Left colon (tissue), 2 donors: Measurements from ENCODE around the gene ING1. TPM values are rescaled to one million over a fixed set of nuclear protein-coding genes. Genes with fewer than 3 reads are reported as not detected.
"Not testable (repeated sequence)": the region's sequence is repeated elsewhere in the genome, so short reads cannot be mapped to it uniquely, and the experiment has no call there.

Experiments used
- ATAC-seq: fragments of 200-7000 bp; cut with Tn5 transposase; one replicate; pipeline ENCODE4 v1.9.1; 2020; ENCODE audit warnings: mild to moderate bottlenecking, moderate library complexity
- DNase-seq, 2 donors: peaks; one replicate each; pipeline ENCODE4 v3.0.0-alpha.2; 2020
- intact Hi-C, 2 donors: fragments of 100-400 bp; cut with DNase I in 1 of 2; cut with micrococcal nuclease in 1 of 2; formaldehyde crosslinking; loops; one replicate each; pipeline versions ENCODE4 v1.11.2 to v1.14.0; 2022; cut with DNase I, micrococcal nuclease
- total RNA-seq, 2 donors: library from RNA; stranded (reverse); fragmentation: NEBNext Ultra II Directional; extraction: Animal tissue kit (Norgen Biotek cat#: 25700); gene quantifications; one replicate each; pipeline ENCODE4 v1.2.1, GENCODE V29; 2021
- donor health status: DM: no; HTN: no; CAD: no.
- donor health status: DM: yes; HTN: yes; CAD: no.

ING1 gene
- total RNA-seq, 2 donors from 2014 or later = 13.2 to 15.2 TPM

DNA sequence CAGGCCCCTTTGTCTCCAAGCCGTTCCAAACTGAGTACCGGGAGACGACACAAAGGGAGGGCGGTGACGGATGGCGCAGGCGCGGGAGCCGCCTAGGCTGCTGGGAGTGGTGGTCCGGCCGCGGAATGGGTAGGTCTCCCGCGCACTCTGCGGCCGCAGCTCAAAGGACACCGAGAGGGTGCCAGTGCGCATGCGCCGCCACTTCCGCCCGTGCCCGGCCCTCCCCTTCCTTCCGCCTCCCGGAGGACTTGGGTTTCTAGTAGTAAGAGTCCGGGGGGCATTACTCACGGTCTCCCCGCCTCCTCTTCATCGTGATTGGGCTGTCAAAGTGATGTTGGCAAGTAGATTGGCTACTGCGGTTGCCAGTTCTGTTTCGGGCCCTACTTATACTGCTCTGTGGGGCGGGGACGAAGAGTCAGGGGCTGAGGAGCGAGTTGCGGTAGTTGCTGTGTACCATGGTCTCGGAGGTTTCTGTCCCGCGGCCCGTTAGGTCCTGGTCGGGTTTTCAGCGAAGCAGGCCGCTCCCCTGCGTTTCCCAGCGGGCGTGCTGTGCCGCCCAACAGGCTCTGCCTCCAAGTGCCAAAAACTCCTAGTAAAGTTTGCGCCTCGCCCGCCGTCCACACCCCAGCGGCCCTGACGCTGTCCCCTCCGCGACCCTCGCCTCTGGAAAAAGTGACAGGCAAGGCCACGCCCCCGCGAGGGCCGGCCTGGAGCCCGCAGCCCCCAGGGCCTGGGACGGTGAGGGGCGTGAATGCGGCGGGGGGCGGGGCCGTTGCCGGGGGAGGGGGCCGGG lies 455 bp upstream of the ING1 start:
- intact Hi-C loops = no loop called here
- ATAC-seq = peak; percentile 61
- DNase-seq = peak; percentile 97 to 99

DNA sequence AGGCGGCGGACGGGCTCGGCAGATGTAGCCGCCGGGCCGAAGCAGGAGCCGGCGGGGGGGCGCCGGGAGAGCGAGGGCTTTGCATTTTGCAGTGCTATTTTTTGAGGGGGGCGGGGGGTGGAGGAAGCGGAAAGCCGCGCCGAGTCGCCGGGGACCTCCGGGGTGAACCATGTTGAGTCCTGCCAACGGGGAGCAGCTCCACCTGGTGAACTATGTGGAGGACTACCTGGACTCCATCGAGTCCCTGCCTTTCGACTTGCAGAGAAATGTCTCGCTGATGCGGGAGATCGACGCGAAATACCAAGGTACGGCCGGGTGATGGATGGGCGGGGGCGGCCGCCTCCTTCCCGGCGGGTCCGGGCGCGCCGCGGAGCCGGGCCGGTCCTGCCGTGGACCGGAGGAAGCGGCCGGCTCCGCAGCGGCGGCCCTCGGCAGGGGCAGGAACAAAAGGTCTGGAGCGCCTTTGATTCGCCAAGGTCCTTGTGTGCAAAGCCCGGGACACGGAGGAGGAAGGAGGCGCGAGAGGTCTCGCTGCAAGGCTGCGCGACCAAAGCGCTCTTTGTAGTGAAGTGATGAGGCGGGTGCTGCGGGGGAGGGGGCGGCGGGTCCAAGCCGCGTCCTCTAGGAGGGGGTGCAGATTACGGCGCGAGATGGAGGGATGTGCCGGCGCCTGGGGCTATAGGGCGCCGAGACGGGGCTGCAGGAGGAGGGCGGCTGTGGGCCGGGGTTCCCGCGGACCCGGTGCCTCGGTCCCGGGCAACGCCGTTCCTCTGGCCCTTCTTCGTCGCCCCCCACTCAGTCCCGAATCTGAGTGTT lies 689 bp downstream of the ING1 start:
- intact Hi-C loops = no loop called here
- ATAC-seq (no peak), DNase-seq (peak; percentile 60 to 76)

DNA sequence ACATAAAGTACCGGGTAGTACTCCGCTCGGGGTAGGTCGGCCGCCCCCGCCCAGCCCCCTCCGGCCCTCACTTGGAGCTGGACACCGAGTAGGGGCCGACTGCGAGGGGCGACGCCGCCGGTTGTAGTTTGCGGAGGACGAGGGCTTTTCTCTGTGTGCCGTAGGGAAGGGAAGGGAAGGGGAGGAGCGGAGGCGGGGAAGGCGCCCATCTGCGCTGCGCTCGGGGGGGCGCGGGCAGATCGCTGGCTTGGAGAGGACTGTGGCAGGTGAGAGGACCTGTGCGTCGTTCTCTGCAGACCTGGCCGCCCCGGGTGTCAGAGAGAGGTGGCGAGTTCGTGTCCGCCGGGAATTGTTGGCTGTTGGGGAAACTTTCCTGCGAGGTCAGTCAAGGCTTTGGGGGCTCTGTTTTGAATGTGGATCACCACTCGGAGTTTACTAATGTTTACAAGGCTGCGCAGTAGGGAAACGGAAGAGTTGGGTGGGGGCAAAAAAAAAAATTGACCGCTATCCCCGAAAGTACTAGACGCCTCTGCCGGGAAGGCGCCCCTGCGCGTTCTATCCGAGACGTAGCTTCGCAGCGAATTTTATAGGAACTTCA lies 1.4 kb downstream of the ING1 start:
- peak; percentile 7 for ATAC-seq
- intact Hi-C loops = no loop called here
- DNase-seq = peak; percentile 67 to 74

DNA sequence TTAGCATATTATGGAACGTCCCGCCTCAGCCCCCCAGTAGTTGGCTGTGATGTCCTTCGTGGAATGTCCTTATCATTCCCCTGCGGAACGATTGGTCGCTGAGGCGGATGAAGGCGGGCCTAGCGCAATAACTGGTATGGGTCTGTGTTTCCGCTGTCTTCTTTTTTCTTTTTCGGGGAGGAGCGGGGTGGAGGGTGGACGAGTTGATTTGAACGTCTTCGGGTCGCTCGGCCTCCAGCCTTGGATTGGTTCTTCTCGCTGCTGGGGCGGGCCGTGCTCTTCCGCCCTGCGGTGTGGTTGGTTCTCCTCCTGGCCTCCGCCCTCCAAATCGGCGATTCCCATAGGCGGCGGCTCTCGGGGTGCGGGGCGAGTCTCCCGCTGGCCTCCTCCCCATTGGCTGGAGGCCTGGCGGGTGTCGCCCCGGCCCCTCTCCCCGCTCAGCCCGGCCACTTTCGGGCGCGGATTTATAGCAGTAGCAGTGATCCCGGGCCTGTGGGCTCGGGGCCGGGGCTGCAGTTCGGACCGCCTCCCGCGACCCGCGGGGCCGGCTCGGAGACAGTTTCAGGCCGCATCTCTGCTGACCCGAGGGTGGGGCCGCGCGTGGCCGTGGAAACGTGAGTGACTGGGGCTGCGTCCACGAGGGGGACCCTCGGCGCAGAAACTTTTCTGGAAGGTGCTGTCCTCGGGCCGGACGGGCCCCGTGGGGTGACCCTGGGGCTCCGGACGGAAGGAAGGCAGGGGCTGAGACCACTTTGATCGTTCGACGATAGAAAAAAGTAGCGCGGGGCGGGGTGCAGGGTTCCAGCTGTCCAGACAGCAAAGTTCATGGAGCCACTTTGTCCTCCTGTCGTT lies 2.1 kb downstream of the ING1 start:
- intact Hi-C loops = no loop called here
- DNase-seq (peak; percentile 96 to 99), ATAC-seq (peak; percentile 59)

DNA sequence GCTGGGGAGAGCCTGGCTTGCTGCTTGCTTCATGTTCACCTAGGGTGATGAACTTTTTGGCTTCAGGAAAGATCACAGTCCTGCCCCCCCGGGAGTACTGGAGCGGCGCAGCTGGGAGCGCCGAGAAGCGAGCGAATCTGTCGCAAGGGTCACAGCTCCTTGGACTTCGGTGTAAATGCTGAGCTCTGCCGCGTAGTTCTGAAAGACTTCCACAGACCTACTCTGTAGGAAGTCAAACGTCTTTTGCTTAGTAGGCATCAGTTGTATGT lies 2.7 kb downstream of the ING1 start:
- intact Hi-C loops = no loop called here
- ATAC-seq (peak; percentile 10), DNase-seq (peak; percentile 57 to 67)

DNA sequence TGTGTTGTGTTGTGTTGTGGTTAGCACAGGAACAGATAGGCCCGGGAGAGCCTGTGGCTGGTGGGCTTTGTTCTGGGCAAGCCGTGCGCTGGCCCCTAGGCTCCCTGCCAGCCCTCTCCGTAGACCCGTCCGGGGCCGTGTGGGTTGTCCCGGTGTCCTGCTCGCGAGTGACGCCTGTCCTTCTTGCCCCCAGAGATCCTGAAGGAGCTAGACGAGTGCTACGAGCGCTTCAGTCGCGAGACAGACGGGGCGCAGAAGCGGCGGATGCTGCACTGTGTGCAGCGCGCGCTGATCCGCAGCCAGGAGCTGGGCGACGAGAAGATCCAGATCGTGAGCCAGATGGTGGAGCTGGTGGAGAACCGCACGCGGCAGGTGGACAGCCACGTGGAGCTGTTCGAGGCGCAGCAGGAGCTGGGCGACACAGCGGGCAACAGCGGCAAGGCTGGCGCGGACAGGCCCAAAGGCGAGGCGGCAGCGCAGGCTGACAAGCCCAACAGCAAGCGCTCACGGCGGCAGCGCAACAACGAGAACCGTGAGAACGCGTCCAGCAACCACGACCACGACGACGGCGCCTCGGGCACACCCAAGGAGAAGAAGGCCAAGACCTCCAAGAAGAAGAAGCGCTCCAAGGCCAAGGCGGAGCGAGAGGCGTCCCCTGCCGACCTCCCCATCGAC lies 5.7 kb downstream of the ING1 start:
- DNase-seq (no peak), ATAC-seq (no peak)
- intact Hi-C loops = no loop called here

DNA sequence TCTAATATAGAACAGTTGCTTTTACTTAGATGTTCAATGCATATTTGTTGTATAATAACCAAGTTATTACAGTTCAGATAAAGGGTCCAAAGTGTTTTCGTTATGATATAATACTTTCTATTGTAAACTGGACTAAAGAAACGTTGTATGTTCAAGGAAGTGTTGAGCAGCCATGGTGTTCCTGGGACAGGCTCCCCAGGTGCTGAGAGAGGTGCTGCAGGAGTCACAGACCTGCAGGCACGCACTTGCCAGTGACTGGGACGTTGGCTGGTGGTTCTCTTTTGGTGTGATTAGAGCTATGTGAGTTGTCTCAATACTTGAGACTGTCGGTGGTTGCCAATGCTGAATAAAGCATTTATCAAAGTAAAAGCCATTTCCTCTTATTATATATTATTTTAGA lies 9.5 kb downstream of the ING1 start:
- ATAC-seq (peak; percentile 30), DNase-seq (no peak)
- intact Hi-C loops = loop anchor here in 1 of 2 donors (10.0 kb wide), 2 partner anchors 72 to 182 kb away; no protein-coding TSS in a partner anchor

DNA sequence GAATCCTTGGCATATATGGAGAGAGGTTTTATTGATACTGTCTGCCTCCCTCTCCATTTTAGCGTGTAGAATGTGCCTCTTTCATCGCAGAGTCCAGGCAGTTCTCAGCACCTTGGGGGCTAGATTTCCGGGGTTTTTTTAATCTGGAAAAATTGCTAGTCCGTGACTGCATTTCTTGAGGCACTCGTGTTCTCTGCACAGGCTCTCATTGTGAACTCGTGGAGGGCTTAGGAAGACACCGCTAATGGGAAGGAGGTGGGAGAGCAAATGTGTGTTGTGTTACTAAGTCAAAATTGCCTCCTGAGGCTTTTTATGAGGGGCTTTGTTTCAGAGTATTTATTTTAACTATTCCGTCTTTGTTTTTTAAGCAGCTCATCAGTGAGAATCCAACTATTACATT lies 10.1 kb downstream of the ING1 start:
- DNase-seq = no peak
- no peak for ATAC-seq
- intact Hi-C loops = loop anchor here in 1 of 2 donors (10.0 kb wide), 2 partner anchors 71 to 181 kb away; no protein-coding TSS in a partner anchor

DNA sequence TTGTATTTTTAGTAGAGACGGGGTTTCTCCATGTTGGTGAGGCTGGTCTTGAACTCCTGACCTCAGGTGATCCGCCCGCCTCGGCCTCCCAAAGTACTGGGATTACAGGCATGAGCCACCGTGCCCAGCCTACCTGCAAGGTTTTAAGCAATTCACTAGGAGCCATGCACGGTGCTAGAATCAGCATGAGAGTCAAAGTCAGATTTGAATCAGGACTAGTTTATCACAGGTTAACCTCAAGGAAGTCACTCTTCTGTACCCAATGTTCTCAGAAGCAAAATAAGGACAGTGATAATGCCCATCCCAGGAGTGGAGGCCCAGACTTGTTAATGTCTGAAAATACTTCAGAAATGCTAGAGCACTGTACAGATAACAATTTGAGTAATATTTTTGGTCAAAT lies 12.7 kb downstream of the ING1 start:
- intact Hi-C loops = loop anchor here in 1 of 2 donors (10.0 kb wide), 2 partner anchors 69 to 179 kb away; no protein-coding TSS in a partner anchor
- not testable (repeated sequence) for ATAC-seq, DNase-seq

DNA sequence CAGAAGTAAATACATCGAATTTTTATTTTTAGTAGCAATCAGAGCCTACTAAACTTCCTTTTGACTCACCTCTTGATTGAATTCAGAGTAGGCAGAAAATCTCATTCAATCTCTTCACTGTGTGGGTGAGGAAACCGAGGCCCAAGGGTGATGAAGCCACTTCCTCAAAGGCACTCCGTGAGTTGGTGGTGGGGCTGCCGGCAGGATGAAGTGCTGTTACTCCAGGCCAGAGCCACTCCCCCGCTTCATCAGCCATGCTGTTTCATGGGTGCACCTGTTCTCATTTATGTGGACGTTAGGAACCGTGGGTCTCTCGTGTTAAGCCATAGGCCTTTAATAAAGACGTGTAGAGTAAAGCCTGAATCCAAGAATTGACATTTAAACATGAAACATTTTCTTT lies 13.2 kb downstream of the ING1 start:
- no peak for DNase-seq
- intact Hi-C loops = loop anchor here in 1 of 2 donors (10.0 kb wide), 2 partner anchors 68 to 178 kb away; no protein-coding TSS in a partner anchor

DNA sequence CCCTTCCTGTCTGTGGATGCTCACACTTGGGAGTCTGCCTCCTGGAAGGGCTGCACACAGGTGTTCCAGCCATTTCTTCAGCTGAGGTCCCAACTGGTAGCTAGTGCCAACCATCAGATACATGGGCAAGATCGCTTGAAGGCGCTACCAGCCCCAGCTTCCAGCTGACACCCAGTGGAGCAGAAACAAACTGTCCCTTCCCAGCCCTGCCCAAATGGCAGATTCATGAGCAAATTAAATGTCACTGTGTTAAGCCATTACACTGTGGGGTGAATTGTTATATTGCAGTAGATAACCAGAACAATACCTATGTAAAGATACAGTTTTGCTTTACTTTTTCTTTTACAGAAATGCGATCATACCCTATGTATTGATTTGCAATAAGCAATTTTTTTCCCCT lies 17.6 kb downstream of the ING1 start:
- intact Hi-C loops = no loop called here
- ATAC-seq (peak; percentile 91), DNase-seq (no peak)

More for the DNA sequence above, 13.2 kb downstream of the ING1 start:
- ATAC-seq = no peak

DNA sequence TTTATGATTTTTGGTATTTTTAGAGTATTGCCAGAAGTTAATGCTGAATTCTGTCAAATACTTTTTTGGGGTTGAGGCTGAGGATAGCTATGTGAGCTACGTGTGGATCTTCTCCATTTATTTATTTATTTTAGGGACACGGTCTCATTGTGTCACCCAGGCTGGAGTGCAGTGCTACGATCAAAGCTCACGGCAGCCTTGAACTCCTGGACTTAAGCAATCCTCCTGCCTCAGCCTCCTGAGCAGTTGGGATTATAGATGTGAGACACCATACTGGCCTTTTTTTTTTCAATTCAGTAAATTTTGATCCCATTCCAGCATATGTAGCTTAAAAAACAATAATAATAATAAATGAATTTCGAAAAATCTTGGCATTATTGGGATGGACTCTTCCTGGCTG lies 21.1 kb downstream of the ING1 start:
- ATAC-seq (no peak), DNase-seq (no peak)
- intact Hi-C loops = no loop called here

DNA sequence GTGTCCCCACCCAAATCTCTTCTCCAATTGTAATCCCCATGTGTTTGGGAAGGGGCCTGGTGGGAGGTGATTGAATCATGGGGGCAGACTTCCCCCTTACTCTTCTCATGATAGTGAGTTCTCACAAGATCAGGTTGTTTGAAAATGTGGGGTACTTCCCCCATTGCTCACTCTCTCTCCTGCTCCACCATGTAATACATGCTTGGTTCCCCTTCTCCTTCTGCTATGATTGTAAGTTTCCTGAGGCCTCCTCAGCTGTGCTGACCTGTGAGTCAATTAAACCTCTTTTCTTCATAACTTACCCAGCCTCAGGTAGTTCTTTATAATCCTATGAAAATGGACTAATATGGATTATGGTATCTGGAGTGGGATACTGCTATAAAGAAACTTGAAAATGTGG lies 24.1 kb downstream of the ING1 start:
- intact Hi-C loops = no loop called here
- ATAC-seq = no peak
- no peak for DNase-seq

DNA sequence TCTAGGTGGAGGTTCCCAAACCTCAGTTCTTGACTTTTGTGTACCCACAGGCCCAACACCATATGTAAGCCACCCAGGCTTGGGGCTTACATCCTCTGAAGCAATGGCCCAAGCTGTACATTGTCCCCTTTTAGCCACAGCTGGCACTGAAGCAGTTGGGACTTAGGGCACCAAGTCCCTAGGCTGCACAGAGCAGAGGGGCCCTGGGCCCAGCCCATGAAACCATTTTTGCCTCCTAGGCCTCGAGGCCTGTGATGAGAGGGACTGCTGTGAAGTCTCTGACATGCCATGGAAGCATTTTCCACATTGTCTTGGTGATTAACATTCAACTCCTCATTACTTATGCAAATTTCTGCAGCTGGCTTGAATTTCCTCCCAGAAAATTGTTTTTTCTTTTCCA lies 30.2 kb downstream of the ING1 start:
- intact Hi-C loops = no loop called here
- DNase-seq (no peak), ATAC-seq (no peak)

DNA sequence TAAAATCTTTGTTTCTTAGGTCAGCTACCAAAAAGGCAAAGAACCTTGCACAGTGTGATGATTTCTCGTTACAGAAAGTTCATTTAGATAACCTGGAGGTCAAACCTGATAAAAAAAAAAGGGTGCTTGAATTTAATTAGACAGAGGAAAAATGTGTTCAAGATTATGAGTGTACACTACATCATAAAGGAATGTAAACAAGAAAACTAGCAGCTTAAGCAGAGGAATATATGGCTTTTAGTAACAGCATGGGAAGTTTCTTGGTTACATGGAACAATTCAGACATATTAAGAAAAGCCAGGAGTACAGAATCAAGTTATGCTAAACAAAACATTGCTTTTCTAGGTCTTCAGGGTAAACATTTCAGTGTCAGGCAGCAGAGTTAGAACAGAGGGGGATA lies 32.9 kb downstream of the ING1 start:
- DNase-seq (no peak), ATAC-seq (no peak)
- intact Hi-C loops = no loop called here

DNA sequence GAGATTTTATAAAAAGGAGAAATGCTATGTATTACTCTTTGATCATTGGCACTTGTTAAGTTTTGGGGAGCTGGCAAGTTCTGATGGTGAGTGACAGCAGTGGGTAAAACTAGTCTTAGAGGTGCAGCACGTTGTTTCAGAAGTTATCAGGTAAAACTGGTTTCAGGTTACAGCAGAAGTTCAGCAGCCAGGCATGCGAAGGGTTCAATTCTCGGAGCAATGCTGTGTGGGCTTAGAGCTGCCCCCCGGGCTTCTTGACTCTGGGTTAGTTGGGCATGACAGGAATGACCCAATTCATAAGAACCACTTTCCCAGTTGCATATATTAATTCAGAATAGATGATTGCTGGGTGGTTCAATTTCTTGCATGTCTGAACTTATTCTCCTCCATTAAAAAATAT lies 34.8 kb downstream of the ING1 start:
- no peak for ATAC-seq
- DNase-seq = no peak
- intact Hi-C loops = no loop called here

DNA sequence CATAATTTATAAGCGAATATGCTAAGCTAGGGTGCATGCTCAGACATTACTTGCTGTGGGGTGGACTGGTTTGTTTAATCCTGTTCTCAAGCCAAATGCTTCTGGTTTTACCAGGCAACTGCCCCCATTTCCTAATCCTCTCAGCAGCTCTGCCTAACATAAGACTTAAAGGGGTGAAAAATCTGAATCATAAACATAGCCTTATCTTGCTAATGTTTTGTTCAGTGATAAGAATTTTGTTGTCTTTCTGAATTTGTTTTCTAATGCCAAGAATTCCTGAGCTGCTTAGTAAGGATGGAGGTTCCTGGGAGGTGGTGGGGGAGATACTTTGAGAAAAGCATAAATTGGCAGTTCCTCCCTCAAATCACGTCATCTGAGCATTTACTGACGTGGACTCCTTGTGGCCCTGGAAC lies 42.7 kb downstream of the ING1 start:
- no peak for DNase-seq

DNA sequence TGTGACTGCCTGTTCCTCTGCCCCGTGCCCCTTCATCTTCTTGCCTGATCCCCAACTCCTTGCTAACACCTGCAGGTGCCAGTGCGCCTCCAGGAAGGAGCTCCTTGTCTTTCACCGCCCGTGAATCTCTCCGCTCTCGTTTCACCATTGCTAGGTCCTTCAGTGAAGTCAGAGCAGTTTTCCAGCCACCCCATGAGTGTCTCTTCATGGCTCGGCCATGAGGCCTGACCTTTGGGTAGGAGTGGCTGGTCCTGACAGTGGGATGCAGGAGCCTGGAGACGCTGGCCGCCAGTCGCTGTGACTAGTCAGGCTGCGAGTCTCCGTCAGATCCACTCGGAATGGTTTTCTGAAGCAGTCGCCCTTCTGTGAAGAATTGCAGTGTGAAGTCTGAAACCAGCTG lies 43.8 kb downstream of the ING1 start:
- DNase-seq (no peak), ATAC-seq (no peak)
- intact Hi-C loops = no loop called here

More for the DNA sequence above, 42.7 kb downstream of the ING1 start:
- no peak for ATAC-seq
- intact Hi-C loops = no loop called here
